Measurements from ENCODE around the gene KLHL25.

Gene KLHL25

DNA sequence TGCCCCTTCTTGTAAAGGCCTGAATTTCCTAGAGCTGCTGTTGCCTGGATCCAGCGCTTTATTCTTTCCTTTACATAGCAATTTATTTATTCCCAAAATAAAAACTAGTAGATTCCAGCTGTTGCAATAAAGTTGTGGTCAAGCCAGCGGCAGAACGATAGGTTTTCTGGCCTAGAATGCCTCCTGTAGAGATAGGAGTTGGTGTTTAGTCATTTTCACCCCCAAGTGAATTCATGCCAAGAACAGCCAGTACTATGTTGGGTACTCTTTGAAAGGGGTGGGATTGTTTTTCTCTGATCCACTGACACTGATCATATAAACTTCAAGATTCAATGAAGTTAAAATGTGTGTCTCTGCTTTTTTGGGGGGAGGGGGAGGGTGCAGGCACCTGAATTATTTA, 69.7 kb downstream of the KLHL25 start:
- H3K4me3 ChIP-seq (ENCODE audit: low read length), result no peak overlapping the region
- TF ChIP-seq, protein P1, sequence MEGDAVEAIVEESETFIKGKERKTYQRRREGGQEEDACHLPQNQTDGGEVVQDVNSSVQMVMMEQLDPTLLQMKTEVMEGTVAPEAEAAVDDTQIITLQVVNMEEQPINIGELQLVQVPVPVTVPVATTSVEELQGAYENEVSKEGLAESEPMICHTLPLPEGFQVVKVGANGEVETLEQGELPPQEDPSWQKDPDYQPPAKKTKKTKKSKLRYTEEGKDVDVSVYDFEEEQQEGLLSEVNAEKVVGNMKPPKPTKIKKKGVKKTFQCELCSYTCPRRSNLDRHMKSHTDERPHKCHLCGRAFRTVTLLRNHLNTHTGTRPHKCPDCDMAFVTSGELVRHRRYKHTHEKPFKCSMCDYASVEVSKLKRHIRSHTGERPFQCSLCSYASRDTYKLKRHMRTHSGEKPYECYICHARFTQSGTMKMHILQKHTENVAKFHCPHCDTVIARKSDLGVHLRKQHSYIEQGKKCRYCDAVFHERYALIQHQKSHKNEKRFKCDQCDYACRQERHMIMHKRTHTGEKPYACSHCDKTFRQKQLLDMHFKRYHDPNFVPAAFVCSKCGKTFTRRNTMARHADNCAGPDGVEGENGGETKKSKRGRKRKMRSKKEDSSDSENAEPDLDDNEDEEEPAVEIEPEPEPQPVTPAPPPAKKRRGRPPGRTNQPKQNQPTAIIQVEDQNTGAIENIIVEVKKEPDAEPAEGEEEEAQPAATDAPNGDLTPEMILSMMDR (IDR thresholded peaks at IDR 0.05; ENCODE audit: insufficient read depth, low read depth, low read length, missing control alignments), result no peak
- DNase-seq (ENCODE audit: low read depth), result no peak

DNA sequence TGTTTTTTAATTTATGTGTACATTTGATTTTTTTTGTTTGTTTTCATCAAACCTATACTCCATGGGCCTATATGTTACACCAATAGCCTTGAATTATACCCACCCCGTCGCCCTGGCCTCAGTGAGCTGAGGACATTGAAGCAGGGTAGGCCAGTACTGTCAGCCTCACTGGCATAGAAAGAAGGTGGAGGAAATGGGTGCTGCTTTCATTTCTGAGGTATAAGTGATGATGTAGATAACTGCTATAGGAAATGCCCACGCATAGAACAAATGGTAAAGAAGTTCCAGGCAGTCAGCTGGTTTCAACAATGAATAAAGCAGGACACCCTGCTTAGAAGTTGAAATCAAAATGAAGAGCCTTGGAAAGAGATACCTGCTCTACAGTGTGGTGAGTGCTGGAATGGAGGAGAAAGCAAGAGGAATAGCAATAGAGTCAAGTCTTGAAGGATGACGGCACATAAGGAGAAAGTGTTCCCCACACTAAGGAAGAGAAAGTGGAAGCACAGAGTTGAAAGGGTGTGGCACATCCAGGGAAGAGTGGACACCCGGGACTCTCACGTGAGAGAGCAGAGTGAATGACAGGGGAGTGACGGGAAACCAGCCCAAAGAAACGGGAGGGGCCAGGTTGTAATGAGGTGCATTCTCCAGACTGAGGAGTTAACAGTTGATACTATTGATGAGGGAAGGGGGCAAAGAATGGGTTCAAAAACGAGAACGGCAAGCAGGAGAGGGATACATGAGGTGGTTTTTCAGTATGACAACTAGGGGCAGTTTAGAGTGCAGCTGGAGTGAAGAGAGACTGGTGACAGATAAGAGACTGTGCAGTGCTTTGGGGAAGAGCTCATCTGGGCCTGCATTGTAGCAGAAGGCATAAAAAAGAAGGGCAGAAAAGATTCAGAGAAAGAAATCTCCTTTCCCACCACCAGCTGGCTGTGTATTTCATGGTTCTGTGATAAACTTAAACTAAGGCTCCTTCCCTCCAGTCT, 70.5 kb downstream of the KLHL25 start:
- TF ChIP-seq, protein P1 (IDR thresholded peaks at IDR 0.05; ENCODE audit: insufficient read depth, low read depth, low read length, missing control alignments), result no peak
- no peak overlapping the region for H3K4me3 ChIP-seq (ENCODE audit: low read length)
- no peak for DNase-seq (ENCODE audit: low read depth)

GRCh38 chr15:85722374-85723152, 72.2 kb downstream of the KLHL25 start:
- H3K4me3 ChIP-seq (ENCODE audit: low read length), result no peak overlapping the region
- DNase-seq (ENCODE audit: low read depth), result no peak
- TF ChIP-seq, protein P1 (IDR thresholded peaks at IDR 0.05; ENCODE audit: insufficient read depth, low read depth, low read length, missing control alignments), result no peak

DNA sequence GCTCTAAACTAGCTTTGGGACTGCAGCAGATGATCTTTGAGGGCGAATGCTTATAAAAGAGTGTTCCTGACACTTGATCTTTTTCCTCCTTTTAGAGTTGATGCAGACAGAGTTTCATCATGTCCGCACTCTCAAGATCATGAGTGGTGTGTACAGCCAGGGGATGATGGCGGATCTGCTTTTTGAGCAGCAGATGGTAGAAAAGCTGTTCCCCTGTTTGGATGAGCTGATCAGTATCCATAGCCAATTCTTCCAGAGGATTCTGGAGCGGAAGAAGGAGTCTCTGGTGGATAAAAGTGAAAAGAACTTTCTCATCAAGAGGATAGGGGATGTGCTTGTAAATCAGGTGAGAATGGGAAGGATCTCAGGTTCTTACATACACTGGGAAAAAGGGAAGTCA, 75.7 kb downstream of the KLHL25 start:
- H3K4me3 ChIP-seq (ENCODE audit: low read length), result no peak overlapping the region
- no peak for DNase-seq (ENCODE audit: low read depth)
- TF ChIP-seq, protein P1 (IDR thresholded peaks at IDR 0.05; ENCODE audit: insufficient read depth, low read depth, low read length, missing control alignments), result no peak

DNA sequence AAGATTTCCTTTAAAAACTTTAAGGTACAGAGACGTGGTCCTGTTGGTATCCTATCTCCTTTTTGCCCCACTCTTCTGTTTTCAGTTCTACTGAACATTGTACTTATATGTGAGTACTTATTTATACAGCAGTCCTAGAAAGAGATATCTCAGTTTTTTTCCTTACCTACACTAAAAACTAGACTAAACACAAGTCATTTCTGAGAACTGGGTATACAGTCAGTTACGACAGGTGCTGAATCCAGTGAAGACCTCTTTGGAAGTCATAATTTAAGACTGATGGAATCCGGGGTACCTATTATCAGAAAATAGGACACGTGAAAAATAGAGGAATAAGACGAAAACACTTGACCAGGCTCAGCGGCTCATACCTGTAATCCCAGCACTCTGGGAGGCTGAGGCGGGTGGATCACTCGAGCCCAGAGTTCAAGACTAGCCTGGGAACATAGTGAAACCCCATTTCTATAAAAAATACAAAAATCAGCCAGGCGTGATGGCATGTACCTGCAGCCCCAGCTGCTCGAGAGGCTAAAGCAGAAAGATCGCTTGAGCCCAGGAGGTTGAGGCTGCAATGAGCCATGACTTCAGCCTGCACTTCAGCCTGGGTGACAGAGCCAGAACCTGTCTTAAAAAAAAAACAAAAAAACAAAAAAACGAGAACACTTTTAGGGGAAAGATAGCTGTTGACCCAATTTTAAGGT, 76.3 kb downstream of the KLHL25 start:
- TF ChIP-seq, protein P1 (IDR thresholded peaks at IDR 0.05; ENCODE audit: insufficient read depth, low read depth, low read length, missing control alignments), result no peak
- no peak for DNase-seq (ENCODE audit: low read depth)
- no peak overlapping the region for H3K4me3 ChIP-seq (ENCODE audit: low read length)

DNA sequence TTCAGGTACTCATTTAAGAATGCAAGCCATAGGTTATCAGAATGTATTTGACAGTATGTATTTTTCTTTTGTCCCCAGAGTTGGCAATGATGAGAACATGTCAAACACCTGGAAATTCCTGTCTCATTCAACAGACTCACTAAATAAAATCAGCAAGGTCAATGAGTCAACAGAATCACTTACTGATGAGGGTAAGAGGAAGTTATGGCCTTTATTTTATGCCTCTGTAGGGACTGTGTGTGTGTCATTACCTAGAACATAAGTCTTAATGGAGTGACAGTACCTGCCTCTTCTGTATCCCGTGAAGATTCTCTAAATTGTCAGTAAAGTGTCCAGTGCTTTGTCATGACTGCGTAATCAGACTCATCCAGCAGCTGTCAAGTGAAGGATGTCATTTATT, 77.5 kb downstream of the KLHL25 start:
- no peak overlapping the region for H3K4me3 ChIP-seq (ENCODE audit: low read length)
- TF ChIP-seq, protein P1 (IDR thresholded peaks at IDR 0.05; ENCODE audit: insufficient read depth, low read depth, low read length, missing control alignments), result no peak
- no peak for DNase-seq (ENCODE audit: low read depth)
